ENCODE measurements around the gene PLEKHN1.
A peak's percentile ranks its signal among the peaks of the same experiment; 100 is the strongest.

PLEKHN1 gene

DNA sequence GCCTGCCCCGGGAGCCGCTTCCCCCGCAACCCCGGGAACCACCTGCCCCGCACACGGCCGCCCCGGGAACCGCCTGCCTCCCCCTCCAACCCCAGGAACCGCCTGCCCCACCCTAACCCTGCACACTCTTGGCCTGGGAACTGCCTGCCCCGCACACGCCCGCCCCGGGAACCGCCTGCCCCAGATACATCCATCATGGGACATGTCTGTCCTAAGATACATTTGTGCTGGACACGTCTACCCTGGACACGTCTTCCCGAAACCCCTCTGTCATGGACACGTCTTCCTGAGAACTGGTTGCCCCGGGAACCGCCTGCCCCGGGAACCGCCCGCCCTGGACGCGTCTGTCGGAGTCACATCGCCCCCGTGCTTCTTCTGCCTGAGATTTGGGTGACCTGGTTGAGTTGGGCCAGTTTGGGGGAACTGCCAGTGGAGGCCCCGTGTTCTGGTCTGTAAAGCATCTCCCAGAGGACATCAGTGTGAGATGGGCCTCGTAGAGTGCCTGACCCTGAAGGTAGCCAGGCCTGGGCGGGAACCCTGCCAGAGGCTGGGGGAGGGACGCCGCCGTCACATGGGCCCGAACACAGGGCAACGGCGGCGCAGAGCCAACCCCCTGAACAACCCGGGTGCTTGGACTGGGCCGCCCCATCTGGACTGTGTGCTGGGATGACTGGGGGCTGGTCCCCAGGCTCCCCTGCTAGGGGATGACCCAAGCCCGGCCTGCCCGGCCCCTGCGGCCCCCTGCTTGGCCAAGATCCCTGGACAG, 12.0 kb downstream of the PLEKHN1 start:
- no peaks in the 10 kb centered on the region for H3K36me3 ChIP-seq (ENCODE audit: control insufficient read depth in 2 of 2, insufficient read depth in 1 of 2, low read length in 2 of 2)
- peaks cover 3% of the 10 kb centered on the region; the same call in 1 of the 2 replicates for H3K4me1 ChIP-seq (ENCODE audit: control insufficient read depth, insufficient read depth, low read length)
- CTCF ChIA-PET: no interaction called here

DNA sequence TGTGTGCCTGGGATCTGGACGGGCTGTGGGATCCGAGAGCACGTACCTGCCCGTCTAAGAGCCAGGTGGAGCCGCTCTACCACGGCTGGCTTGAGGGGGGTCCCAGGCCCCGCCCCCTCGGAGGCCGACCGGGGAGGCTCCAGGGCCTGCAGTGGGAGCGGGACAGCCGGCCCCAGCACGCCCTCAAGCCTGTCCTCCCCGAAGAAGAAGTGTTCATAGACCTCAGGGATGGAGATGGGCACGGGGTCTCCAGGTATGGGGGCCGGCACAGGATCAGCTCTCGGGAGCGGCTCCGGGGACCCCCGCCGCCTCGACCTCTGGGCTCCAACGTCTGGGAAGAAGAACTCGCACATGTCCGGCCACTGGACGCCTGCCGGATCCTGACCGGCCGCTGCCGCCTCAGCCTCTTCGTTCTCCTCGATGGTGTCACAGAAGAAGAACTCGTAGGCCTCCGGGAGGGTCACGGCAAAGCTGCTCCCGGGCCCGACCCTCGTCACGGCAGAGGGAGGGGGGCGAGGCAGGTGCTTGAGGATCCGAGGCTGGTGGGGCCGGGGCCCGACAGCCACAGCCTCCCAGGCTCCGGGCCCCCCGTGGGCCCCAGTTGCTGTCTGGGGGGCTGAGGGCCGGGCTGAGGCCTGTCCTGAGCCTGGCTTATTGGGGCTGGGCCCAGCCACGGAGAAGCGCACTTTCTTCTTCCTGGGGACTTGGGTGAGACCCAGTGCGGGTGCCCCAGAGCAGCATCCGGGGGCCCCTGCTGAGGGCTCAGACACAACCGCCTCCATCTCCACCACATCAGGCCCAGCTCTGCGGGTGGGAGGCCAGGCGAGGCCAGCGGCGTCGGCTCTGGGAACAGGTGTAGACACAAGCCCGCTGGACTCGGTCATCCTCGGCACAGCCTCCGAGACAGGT, 12.8 kb downstream of the PLEKHN1 start:
- ChIA-PET POLR2A (no interaction called here), CTCF (interaction anchor here (0.6 to 1.0 kb wide), 2 partner anchors 25 to 84 kb away, joined by 4 read pairs; no protein-coding TSS in a partner anchor)
- Histone ChIP-seq H3K4me1 (ENCODE audit: control insufficient read depth, insufficient read depth, low read length) (peaks cover 3% of the 10 kb centered on the region; the same call in 1 of the 2 replicates), H3K9me3 (ENCODE audit: control insufficient read depth, insufficient read depth, low read depth, low read length) (no peaks in the 10 kb centered on the region), H3K36me3 (ENCODE audit: control insufficient read depth in 2 of 2, insufficient read depth in 1 of 2, low read length in 2 of 2) (no peaks in the 10 kb centered on the region), H3K4me3 (ENCODE audit: low read depth, low read length) (no peak overlapping the region), H3K27ac (ENCODE audit: extremely low read depth, low read depth, low read length) (no peak overlapping the region)
- TF ChIP-seq, protein P1, sequence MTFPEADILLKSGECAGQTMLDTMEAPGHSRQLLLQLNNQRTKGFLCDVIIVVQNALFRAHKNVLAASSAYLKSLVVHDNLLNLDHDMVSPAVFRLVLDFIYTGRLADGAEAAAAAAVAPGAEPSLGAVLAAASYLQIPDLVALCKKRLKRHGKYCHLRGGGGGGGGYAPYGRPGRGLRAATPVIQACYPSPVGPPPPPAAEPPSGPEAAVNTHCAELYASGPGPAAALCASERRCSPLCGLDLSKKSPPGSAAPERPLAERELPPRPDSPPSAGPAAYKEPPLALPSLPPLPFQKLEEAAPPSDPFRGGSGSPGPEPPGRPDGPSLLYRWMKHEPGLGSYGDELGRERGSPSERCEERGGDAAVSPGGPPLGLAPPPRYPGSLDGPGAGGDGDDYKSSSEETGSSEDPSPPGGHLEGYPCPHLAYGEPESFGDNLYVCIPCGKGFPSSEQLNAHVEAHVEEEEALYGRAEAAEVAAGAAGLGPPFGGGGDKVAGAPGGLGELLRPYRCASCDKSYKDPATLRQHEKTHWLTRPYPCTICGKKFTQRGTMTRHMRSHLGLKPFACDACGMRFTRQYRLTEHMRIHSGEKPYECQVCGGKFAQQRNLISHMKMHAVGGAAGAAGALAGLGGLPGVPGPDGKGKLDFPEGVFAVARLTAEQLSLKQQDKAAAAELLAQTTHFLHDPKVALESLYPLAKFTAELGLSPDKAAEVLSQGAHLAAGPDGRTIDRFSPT (tag by site-specific recombination; IDR thresholded peaks at IDR 0.05): no peak
- TF ChIP-seq ZNF555 (tag by site-specific recombination; conservative IDR thresholded peaks at IDR 0.05) (no peak), GLIS2 (tag by site-specific recombination; IDR thresholded peaks at IDR 0.05) (0 out of 2 replicates have a peak, but pooled peaks have one; percentile 6), ZNF670 (tag by site-specific recombination; IDR thresholded peaks at IDR 0.05; ENCODE audit: low read depth) (no peak), ZNF292 (tag by site-specific recombination; IDR thresholded peaks at IDR 0.05; ENCODE audit: borderline replicate concordance, low read depth) (no peak)
- TF ChIP-seq, protein P2, sequence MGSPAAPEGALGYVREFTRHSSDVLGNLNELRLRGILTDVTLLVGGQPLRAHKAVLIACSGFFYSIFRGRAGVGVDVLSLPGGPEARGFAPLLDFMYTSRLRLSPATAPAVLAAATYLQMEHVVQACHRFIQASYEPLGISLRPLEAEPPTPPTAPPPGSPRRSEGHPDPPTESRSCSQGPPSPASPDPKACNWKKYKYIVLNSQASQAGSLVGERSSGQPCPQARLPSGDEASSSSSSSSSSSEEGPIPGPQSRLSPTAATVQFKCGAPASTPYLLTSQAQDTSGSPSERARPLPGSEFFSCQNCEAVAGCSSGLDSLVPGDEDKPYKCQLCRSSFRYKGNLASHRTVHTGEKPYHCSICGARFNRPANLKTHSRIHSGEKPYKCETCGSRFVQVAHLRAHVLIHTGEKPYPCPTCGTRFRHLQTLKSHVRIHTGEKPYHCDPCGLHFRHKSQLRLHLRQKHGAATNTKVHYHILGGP (tag by site-specific recombination; IDR thresholded peaks at IDR 0.05): no peak

More for the DNA sequence above, 12.0 kb downstream of the PLEKHN1 start:
- H3K27ac ChIP-seq (ENCODE audit: extremely low read depth, low read depth, low read length): no peak overlapping the region
- TF ChIP-seq KLF1 (tag by site-specific recombination; IDR thresholded peaks at IDR 0.05): peak; percentile 87
- 0 out of 2 replicates have a peak, but pooled peaks have one; percentile 20 for TF ChIP-seq GLIS2 (tag by site-specific recombination; IDR thresholded peaks at IDR 0.05)
- peak; percentile 50; the same call in 1 of the 2 replicates for TF ChIP-seq KLF7 (tag by site-specific recombination; IDR thresholded peaks at IDR 0.05; ENCODE audit: borderline replicate concordance)
- no peak for TF ChIP-seq OVOL3 (tag by site-specific recombination; IDR thresholded peaks at IDR 0.05)
- TF ChIP-seq ZNF670 (tag by site-specific recombination; IDR thresholded peaks at IDR 0.05; ENCODE audit: low read depth): no peak
- TF ChIP-seq ZFP69B (tag by site-specific recombination; IDR thresholded peaks at IDR 0.05): no peak
- POLR2A ChIA-PET: no interaction called here
- H3K4me3 ChIP-seq (ENCODE audit: low read depth, low read length): no peak overlapping the region
- no peaks in the 10 kb centered on the region for H3K9me3 ChIP-seq (ENCODE audit: control insufficient read depth, insufficient read depth, low read depth, low read length)

DNA sequence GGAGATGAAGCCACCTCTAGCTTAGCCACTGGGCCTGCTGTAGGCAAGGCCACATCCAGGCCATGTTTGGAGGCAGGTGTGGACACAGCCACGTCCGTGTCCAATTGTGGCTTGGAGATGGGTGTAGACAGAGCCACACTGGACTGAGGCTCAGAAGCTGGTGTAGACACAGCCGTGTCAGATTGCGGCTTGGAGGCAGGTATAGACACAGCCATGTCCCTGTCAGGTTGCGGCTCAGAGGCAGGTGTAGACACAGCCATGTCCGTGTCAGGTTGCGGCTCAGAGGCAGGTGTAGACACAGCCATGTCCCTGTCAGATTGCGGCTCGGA, 13.4 kb downstream of the PLEKHN1 start:
- H3K9me3 ChIP-seq (ENCODE audit: control insufficient read depth, insufficient read depth, low read depth, low read length): no peaks in the 10 kb centered on the region
- H3K36me3 ChIP-seq (ENCODE audit: control insufficient read depth in 2 of 2, insufficient read depth in 1 of 2, low read length in 2 of 2): no peaks in the 10 kb centered on the region
- TF ChIP-seq, protein P3, sequence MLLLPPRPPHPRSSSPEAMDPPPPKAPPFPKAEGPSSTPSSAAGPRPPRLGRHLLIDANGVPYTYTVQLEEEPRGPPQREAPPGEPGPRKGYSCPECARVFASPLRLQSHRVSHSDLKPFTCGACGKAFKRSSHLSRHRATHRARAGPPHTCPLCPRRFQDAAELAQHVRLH (tag by site-specific recombination; IDR thresholded peaks at IDR 0.05): no peak
- TF ChIP-seq, protein P4, sequence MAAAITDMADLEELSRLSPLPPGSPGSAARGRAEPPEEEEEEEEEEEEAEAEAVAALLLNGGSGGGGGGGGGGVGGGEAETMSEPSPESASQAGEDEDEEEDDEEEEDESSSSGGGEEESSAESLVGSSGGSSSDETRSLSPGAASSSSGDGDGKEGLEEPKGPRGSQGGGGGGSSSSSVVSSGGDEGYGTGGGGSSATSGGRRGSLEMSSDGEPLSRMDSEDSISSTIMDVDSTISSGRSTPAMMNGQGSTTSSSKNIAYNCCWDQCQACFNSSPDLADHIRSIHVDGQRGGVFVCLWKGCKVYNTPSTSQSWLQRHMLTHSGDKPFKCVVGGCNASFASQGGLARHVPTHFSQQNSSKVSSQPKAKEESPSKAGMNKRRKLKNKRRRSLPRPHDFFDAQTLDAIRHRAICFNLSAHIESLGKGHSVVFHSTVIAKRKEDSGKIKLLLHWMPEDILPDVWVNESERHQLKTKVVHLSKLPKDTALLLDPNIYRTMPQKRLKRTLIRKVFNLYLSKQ (tag by site-specific recombination; IDR thresholded peaks at IDR 0.05; ENCODE audit: borderline replicate concordance): no peak
- TF ChIP-seq RBAK (tag by site-specific recombination; IDR thresholded peaks at IDR 0.05) (no peak), MYNN (tag by site-specific recombination; IDR thresholded peaks at IDR 0.05; ENCODE audit: borderline replicate concordance) (no peak), WT1 (tag by site-specific recombination; IDR thresholded peaks at IDR 0.05) (no peak), ZBTB20 (tag by site-specific recombination; IDR thresholded peaks at IDR 0.05) (no peak), ZNF529 (tag by site-specific recombination; IDR thresholded peaks at IDR 0.05; ENCODE audit: insufficient replicate concordance) (no peak)
- ChIA-PET POLR2A (no interaction called here), CTCF (interaction anchor here (0.6 to 1.0 kb wide), 2 partner anchors 25 to 84 kb away, joined by 4 read pairs; no protein-coding TSS in a partner anchor)
- H3K4me3 ChIP-seq (ENCODE audit: low read depth, low read length): no peak overlapping the region
- no peak overlapping the region for H3K27ac ChIP-seq (ENCODE audit: extremely low read depth, low read depth, low read length)
- peaks cover 3% of the 10 kb centered on the region; the same call in 1 of the 2 replicates for H3K4me1 ChIP-seq (ENCODE audit: control insufficient read depth, insufficient read depth, low read length)

Data from HEK293 (cell line).